Neural crest cell (in vitro differentiated cells): ENCODE measurements around the gene CDKN2D. TPM values are rescaled to one million over a fixed set of nuclear protein-coding genes. Genes with fewer than 3 reads are reported as not detected.

Source experiments
- DNase-seq: peaks from one replicate; pipeline ENCODE4 v3.0.0; 2021; ENCODE audit warnings: low read depth, mixed read lengths, low spot score
- H3K27ac Mint-ChIP-seq: one replicate; pipeline ENCODE4 v1.8.0; 2021; ENCODE audit warnings: mild to moderate bottlenecking, mixed read lengths; ENCODE audit not compliant: unreplicated experiment
- H3K27me3 Mint-ChIP-seq: 2 replicates; pipeline ENCODE4 v1.8.0; 2021; ENCODE audit warnings: low read depth, mild to moderate bottlenecking, mixed read lengths
- H3K36me3 Mint-ChIP-seq: 2 replicates; pipeline ENCODE4 v1.8.0; 2021; ENCODE audit warnings: low read depth, mild to moderate bottlenecking, mixed read lengths
- H3K4me1 Mint-ChIP-seq: 2 replicates; pipeline ENCODE4 v1.8.0; 2021; ENCODE audit warnings: mixed read lengths
- H3K4me3 Mint-ChIP-seq: one replicate; pipeline ENCODE4 v1.8.0; 2021; ENCODE audit warnings: mild to moderate bottlenecking, mixed read lengths
- H3K9me3 Mint-ChIP-seq: 2 replicates; pipeline ENCODE4 v1.8.0; 2021; ENCODE audit warnings: mixed read lengths
- CTCF ChIP-seq: fragments of 200-600 bp; sonication (generic); conservative IDR thresholded peaks from 2 replicates; pipeline ENCODE4 v1.5.0; 2021; ENCODE audit warnings: antibody characterized with exemption, mild to moderate bottlenecking
- long read RNA-seq: library from polyadenylated mRNA; unstranded; transcript quantifications from one replicate; pipeline ENCODE4 v2.0.0, GENCODE V29; 2020
- total RNA-seq: library from RNA; stranded (reverse); gene quantifications from 2 replicates; pipeline ENCODE4 v1.2.1, GENCODE V29; 2021

The CDKN2D gene
- total RNA-seq: 8.7 and 9.5 TPM in 2 replicates
- long read RNA-seq, partial matches to known transcripts: 0 of 1 reads
- long read RNA-seq, other reads (novel, unspliced or antisense): 0 of 1 reads

DNA sequence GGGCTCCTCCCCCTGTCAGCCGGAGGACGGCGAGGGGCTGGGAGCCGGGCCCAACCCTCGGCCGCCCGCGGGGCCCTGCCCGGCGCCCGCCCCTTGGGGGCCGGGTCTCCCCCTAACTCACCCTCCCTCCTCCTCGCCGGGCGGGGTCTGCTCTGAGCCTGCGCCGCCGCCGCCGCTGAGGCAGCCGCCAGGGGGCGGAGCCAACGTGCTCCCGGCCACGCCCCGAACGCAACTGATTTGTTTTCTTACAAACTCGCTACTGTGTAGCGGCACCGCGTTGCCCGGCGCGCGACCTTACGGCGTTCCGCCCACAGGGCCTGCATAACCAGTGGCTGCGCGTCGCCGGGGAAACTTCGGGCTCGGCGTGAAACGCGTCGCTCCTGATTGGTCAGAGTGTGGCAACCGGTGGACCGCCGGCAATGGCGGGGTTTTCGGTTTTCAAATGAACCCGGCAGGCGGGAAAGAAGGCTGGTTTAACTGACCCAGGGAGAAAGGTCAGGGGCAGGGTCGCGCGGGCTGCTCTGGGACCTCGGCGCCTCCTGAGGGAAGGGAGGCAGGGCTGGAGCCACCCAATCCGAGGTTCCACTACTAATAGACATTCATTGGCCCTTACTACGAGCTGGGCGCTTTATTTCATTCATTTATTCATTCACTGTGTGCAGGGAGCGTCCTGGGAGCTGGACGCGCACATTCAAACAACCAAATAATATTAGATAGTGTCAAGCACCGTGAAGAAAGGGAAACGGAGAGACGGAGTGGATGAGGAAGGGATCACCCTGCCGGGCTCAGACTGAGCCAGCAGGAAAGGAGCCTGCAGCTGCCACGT is at the start of gene CDKN2D:
Gene CDKN2D (minus strand): TSS at position 154 of the 826 bp plus-strand sequence. CDS start 326 bp downstream, outside the sequence.
- DNase-seq: peak; percentile 100
- Mint-ChIP-seq H3K27ac (peak within 1 kb of the TSS; percentile 96), H3K4me1 (peaks cover 50% of the 10 kb centered on the region), H3K36me3 (no peaks in the 10 kb centered on the region), H3K27me3 (peaks cover 4% of the 10 kb centered on the region), H3K4me3 (peak within 1 kb of the TSS; percentile 96), H3K9me3 (no peaks in the 10 kb centered on the region)
- TF ChIP-seq CTCF: peak; percentile 33

DNA sequence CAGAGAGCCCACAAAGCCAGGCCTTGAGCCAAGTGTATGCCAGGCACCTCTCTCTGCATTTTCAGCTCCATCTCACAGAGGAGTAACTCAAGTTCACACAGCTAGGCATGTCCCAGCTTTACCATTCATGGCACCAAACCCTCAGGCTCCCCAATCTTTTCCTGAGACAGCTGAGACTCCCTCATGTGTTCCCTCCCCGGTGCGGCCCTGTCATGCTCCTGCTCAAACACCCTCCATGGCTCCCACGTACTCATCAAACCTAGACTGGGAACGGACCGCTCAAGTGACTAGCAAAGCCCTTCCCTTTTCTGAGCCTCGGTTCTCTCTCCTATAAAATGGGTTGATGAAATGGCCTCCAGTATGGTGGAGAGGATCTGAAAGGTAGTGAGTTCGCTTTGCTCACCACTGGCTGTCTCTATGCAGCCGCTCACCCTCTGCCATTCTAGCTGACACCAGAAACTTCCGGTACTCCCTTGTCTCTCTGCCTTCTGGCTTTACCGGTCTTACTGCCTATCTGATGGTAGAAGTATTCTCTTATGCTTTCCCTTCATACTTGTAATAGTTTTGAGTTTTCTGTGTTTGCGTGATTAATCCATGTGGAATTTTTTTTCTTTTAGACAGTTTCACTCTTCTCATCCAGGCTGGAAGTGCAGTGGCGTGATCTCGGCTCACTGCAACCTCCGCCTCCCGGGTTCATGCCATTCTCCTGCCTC is 48.8 kb upstream of the CDKN2D start:
- H3K4me1 Mint-ChIP-seq: peaks cover 6% of the 10 kb centered on the region
- no peaks in the 10 kb centered on the region for H3K27me3 Mint-ChIP-seq
- DNase-seq: no peak
- H3K27ac Mint-ChIP-seq: no peak overlapping the region
- no peaks in the 10 kb centered on the region for H3K36me3 Mint-ChIP-seq
- H3K4me3 Mint-ChIP-seq: no peak overlapping the region
- no peak for TF ChIP-seq CTCF
- H3K9me3 Mint-ChIP-seq: no peaks in the 10 kb centered on the region

- Mint-ChIP-seq H3K9me3 (no peaks in the 10 kb centered on the region), H3K4me3 (no peak overlapping the region), H3K27me3 (no peaks in the 10 kb centered on the region), H3K36me3 (no peaks in the 10 kb centered on the region), H3K27ac (peak overlapping the region; percentile 87), H3K4me1 (peaks cover 1% of the 10 kb centered on the region)
- DNase-seq: no peak
- no peak for TF ChIP-seq CTCF
Observed at GRCh38 chr19:10615429-10616023, 46.7 kb upstream of the CDKN2D start.

DNA sequence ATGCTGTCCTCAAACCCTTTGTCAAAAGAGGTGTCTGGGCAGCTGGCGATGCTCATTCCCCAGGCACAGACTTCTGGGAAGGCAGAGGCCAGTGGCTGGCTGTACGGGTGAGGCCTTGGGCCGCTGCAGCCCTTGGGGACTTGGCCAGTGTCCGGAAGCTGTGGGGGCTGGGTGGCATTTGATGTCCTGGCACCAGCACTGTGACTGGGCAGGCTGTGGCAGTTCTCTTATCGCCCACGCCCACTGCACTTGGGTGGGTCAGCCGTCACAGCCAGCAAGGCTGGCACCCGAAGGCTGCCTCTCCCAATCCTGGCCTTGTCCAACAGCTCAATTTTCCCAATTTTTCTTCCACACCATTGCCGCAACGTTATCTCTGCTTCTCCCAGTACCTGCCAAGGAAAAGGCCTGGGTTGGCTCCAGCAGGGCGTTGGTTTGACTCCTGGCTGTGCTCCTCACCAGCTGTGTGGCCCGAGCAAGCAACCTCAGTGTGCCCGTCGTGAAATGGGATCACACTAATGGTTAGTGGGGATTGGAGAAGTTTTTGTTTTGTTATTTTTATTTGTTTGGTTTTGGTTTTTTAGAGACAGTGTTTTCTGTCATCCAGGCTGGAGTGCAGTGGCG is 43.8 kb upstream of the CDKN2D start:
- no peak for DNase-seq
- Mint-ChIP-seq H3K27me3 (no peaks in the 10 kb centered on the region), H3K27ac (no peak overlapping the region), H3K4me1 (no peaks in the 10 kb centered on the region), H3K4me3 (no peak overlapping the region), H3K9me3 (no peaks in the 10 kb centered on the region), H3K36me3 (no peaks in the 10 kb centered on the region)
- TF ChIP-seq CTCF: no peak

DNA sequence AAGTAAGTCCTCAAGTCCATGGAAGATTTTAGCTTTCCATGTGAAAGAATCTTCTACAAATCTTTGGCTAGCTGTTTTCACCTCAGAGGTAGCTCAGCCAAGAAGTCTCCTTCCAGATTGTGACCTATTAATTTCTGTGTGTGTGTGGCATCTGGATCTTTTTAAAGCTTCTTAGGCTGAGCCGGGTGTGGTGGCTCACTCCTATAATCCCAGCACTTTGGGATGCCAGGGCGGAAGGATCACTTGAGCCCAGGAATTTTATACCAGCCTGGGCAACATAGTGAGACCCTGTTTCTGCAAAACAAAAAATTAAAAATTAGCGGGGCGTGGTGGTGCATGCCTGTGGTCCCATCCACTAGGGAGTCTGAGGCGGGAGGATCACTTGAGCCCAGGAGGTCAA is 43.1 kb upstream of the CDKN2D start:
- no peak overlapping the region for H3K27ac Mint-ChIP-seq
- no peak for DNase-seq
- no peaks in the 10 kb centered on the region for H3K27me3 Mint-ChIP-seq
- H3K4me1 Mint-ChIP-seq: no peaks in the 10 kb centered on the region
- no peaks in the 10 kb centered on the region for H3K9me3 Mint-ChIP-seq
- H3K36me3 Mint-ChIP-seq: no peaks in the 10 kb centered on the region
- TF ChIP-seq CTCF: no peak
- no peak overlapping the region for H3K4me3 Mint-ChIP-seq
